ENCODE measurements around the gene FAM83D.

FAM83D gene

GRCh38 chr20:38926142-38926933, at the start of gene FAM83D:
TSS of gene FAM83D (plus strand) at chr20:38926417. CDS start at chr20:38926443, 26 bp downstream.
- peak; percentile 85 for DNase-seq

GRCh38 chr20:38877483-38877882, 48.7 kb upstream of the FAM83D start:
- DNase-seq: no peak

GRCh38 chr20:38878866-38879265, 47.4 kb upstream of the FAM83D start:
- DNase-seq: no peak

- no peak for DNase-seq
Observed at GRCh38 chr20:38880952-38881735, 45.1 kb upstream of the FAM83D start.

- no peak for DNase-seq
Observed at GRCh38 chr20:38881806-38882440, 44.3 kb upstream of the FAM83D start.

- no peak for DNase-seq
Observed at GRCh38 chr20:38882600-38882999, 43.6 kb upstream of the FAM83D start.

GRCh38 chr20:38883081-38883980, 42.9 kb upstream of the FAM83D start:
- no peak for DNase-seq

- DNase-seq: no peak
Observed at GRCh38 chr20:38883981-38884733, 42.1 kb upstream of the FAM83D start.

GRCh38 chr20:38885357-38885756, 40.9 kb upstream of the FAM83D start:
- DNase-seq: no peak

GRCh38 chr20:38888059-38888831, 38.0 kb upstream of the FAM83D start:
- no peak for DNase-seq

GRCh38 chr20:38889050-38889449, 37.2 kb upstream of the FAM83D start:
- DNase-seq: no peak

- DNase-seq: no peak
Observed at GRCh38 chr20:38889792-38890496, 36.3 kb upstream of the FAM83D start.

GRCh38 chr20:38890497-38890818, 35.8 kb upstream of the FAM83D start:
- DNase-seq: no peak

GRCh38 chr20:38892091-38892981, 33.9 kb upstream of the FAM83D start:
- no peak for DNase-seq

GRCh38 chr20:38893056-38893564, 33.1 kb upstream of the FAM83D start:
- no peak for DNase-seq

GRCh38 chr20:38893565-38894090, 32.6 kb upstream of the FAM83D start:
- DNase-seq: peak; percentile 69

- no peak for DNase-seq
Observed at GRCh38 chr20:38894091-38894847, 31.9 kb upstream of the FAM83D start.

Measured in activated effector memory CD4-positive, alpha-beta T cell treated with Interleukin-2 at 50 U/mL for 16 hours (primary cell).